Keratinocyte (primary cell): ENCODE measurements around the gene ELOB. TPM values are rescaled to one million over a fixed set of nuclear protein-coding genes. Genes with fewer than 3 reads are reported as not detected.

Source experiments
- DNase-seq: peaks from one replicate; pipeline ENCODE4 v3.0.0-alpha.2; 2011; ENCODE audit warnings: low read depth, missing footprints, low spot score
- FAIRE-seq: peaks from 2 replicates; lab custom pipeline; 2011; peaks lifted over from hg19 to GRCh38; lab: Jason Lieb, UNC
- H2AFZ ChIP-seq: 2 replicates; pipeline ENCODE4 v1.6.0; 2012; ENCODE audit warnings: low read length, control low read depth, inconsistent platforms; ENCODE audit not compliant: control insufficient read depth
- H3K27ac ChIP-seq: 2 replicates; pipeline ENCODE4 v1.5.1; 2011; ENCODE audit warnings: low read length; ENCODE audit not compliant: control insufficient read depth, insufficient read depth
- H3K27me3 ChIP-seq: 3 replicates; pipeline ENCODE4 v1.6.0; 2011; ENCODE audit warnings: low read length; ENCODE audit not compliant: control insufficient read depth, insufficient read depth; ENCODE audit errors: extremely low read depth
- H3K36me3 ChIP-seq, 2 experiments: 2 replicates in 1 of 2; 3 replicates in 1 of 2; pipeline ENCODE4 v1.5.1; 2011; ENCODE audit warnings: low read length in 2 of 2, mild to moderate bottlenecking in 1 of 2; ENCODE audit not compliant: control insufficient read depth in 2 of 2, insufficient read depth in 2 of 2; ENCODE audit errors: extremely low read depth in 1 of 2
- H3K4me1 ChIP-seq: 3 replicates; pipeline ENCODE4 v1.5.1; 2011; ENCODE audit warnings: low read length; ENCODE audit not compliant: control insufficient read depth, insufficient read depth; ENCODE audit errors: extremely low read depth
- H3K4me2 ChIP-seq: 3 replicates; pipeline ENCODE4 v1.6.0; 2011; ENCODE audit warnings: low read depth, low read length; ENCODE audit not compliant: control insufficient read depth, insufficient read depth; ENCODE audit errors: extremely low read depth
- H3K4me3 ChIP-seq, 3 experiments: fragments of 200-600 bp in 1 of 3; sonication (generic) in 1 of 3; 2 replicates in 2 of 3; 3 replicates in 1 of 3; pipeline ENCODE4 v1.5.1; 2011 to 2016; ENCODE audit warnings: low read length in 3 of 3, mild to moderate bottlenecking in 3 of 3, control low read depth in 2 of 3, inconsistent platforms in 1 of 3, low read depth in 1 of 3, mixed read lengths in 1 of 3, mixed run types in 1 of 3, moderate library complexity in 1 of 3; ENCODE audit not compliant: control insufficient read depth in 2 of 3, insufficient read depth in 2 of 3; ENCODE audit errors: extremely low read depth in 1 of 3
- H3K79me2 ChIP-seq: 2 replicates; pipeline ENCODE4 v1.6.0; 2012; ENCODE audit warnings: low read length; ENCODE audit not compliant: control insufficient read depth, insufficient read depth
- H3K9ac ChIP-seq: 3 replicates; pipeline ENCODE4 v1.6.0; 2011; ENCODE audit warnings: low read length; ENCODE audit not compliant: control insufficient read depth, insufficient read depth; ENCODE audit errors: extremely low read depth
- H3K9me1 ChIP-seq: 3 replicates; pipeline ENCODE4 v1.6.0; 2011; ENCODE audit warnings: low read length; ENCODE audit not compliant: control insufficient read depth, insufficient read depth; ENCODE audit errors: extremely low read depth
- H3K9me3 ChIP-seq: 2 replicates; pipeline ENCODE4 v1.5.1; 2012; ENCODE audit warnings: low read depth, low read length; ENCODE audit not compliant: control insufficient read depth
- H4K20me1 ChIP-seq: 3 replicates; pipeline ENCODE4 v1.6.0; 2011; ENCODE audit warnings: low read length; ENCODE audit not compliant: control insufficient read depth, insufficient read depth; ENCODE audit errors: extremely low read depth
- EZH2 ChIP-seq: IDR thresholded peaks from one replicate; pipeline ENCODE4 v1.6.1; 2012; ENCODE audit warnings: inconsistent platforms, mild to moderate bottlenecking, low read length, moderate library complexity
- dilution Hi-C: fragments of 300-500 bp; cut with MboI; formaldehyde crosslinking; loops from one replicate; pipeline ENCODE4 v1.7.0; 2020; ENCODE audit warnings: low sequenced_read_pairs; ENCODE audit not compliant: extremely low pct_ligation_motif_present
- polyA plus RNA-seq, 5 experiments: library from polyadenylated mRNA; depleted of rRNA in 3 of 5; stranded (reverse) in 3 of 5; stranded (forward) in 1 of 5; unstranded in 1 of 5; fragments of >200 nt; gene quantifications; 1 replicate in 1 of 5; 2 replicates in 3 of 5; 3 replicates in 1 of 5; pipeline versions ENCODE4 v1.2.1 to v1.2.3, GENCODE V29; 2011 to 2012; ENCODE audit warnings: missing spikeins in 2 of 5, low read depth in 1 of 5, low replicate concordance in 1 of 5
- TF ChIP-seq, protein P1 (sequence below), 3 experiments: IDR thresholded peaks in 1 of 3; conservative IDR thresholded peaks in 1 of 3; optimal IDR thresholded peaks in 1 of 3; 2 replicates in 2 of 3; 3 replicates in 1 of 3; pipeline versions ENCODE3 to v1.5.1; 2011; ENCODE audit warnings: low read length in 3 of 3, mild to moderate bottlenecking in 3 of 3, moderate library complexity in 2 of 3, control low read depth in 1 of 3, inconsistent platforms in 1 of 3; ENCODE audit not compliant: insufficient read depth in 2 of 3; ENCODE audit errors: extremely low read depth in 1 of 3

Gene ELOB
- polyA plus RNA-seq, 1 donor (not counting 4 experiments of a cell fraction or from before 2014, with no cell fraction given), result 235 TPM

DNA sequence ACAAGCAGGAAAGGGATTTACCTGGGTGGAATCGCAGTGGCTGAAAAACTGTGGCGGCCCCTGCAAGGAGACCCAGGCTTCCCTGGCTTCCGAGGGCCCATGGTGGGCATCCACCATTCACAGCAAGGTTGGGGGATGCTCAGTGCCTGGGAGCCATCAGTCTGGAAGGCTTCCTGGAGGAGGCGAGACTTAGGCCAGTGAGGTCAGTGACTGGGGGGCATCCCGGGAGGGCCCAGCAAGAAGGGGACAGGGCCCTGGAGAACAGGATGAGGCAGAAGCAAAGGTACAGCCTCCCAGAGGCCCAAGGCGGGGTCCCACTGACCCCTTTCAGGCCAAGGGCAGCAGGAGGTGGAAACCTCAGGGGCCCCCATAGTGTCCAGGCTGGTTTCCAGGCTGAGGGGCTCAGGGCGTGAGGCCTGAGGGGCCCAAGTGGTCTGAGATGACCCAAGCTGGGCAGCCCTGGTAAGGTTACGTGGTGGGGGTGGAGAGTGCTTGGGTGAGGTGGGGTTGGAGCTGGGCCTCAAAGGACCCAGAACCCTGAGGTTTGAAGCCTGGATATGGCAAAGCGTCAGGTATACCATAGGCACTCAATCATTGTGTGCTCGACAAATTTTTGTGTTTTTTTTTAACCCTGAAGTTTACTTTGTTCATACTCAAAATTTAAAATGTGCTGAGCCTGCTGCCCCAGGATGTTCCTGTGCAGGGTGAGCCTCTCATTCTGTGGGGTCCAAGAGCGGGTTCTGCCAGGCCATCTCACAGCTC lies 40.4 kb downstream of the ELOB start:
- Histone ChIP-seq H3K9me1 (no peaks in the 10 kb centered on the region), H2AFZ (no peak overlapping the region), H3K27ac (no peak overlapping the region), H3K9me3 (no peaks in the 10 kb centered on the region), H3K79me2 (no peaks in the 10 kb centered on the region), H3K27me3 (no peaks in the 10 kb centered on the region), H3K9ac (no peak overlapping the region), H3K4me1 (peaks cover 3% of the 10 kb centered on the region), H3K4me3 (no peak overlapping the region), H3K4me2 (no peak overlapping the region), H4K20me1 (no peaks in the 10 kb centered on the region), H3K36me3 (no peaks in the 10 kb centered on the region)
- FAIRE-seq, result no peak
- no peak for DNase-seq
- TF ChIP-seq, protein P1, sequence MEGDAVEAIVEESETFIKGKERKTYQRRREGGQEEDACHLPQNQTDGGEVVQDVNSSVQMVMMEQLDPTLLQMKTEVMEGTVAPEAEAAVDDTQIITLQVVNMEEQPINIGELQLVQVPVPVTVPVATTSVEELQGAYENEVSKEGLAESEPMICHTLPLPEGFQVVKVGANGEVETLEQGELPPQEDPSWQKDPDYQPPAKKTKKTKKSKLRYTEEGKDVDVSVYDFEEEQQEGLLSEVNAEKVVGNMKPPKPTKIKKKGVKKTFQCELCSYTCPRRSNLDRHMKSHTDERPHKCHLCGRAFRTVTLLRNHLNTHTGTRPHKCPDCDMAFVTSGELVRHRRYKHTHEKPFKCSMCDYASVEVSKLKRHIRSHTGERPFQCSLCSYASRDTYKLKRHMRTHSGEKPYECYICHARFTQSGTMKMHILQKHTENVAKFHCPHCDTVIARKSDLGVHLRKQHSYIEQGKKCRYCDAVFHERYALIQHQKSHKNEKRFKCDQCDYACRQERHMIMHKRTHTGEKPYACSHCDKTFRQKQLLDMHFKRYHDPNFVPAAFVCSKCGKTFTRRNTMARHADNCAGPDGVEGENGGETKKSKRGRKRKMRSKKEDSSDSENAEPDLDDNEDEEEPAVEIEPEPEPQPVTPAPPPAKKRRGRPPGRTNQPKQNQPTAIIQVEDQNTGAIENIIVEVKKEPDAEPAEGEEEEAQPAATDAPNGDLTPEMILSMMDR (optimal IDR thresholded peaks at IDR 0.05 in 1 of 3, IDR thresholded peaks at IDR 0.05 in 1 of 3, conservative IDR thresholded peaks at IDR 0.05 in 1 of 3; ENCODE audit: extremely low read depth in 1 of 3, insufficient read depth in 2 of 3, low read length in 3 of 3), result no peak
- TF ChIP-seq EZH2, result no peak
- dilution Hi-C loops, result no loop called here

GRCh38 chr16:2734844-2735515 lies 42.1 kb downstream of the ELOB start:
- no peak overlapping the region for H3K4me3 ChIP-seq
- no peak for DNase-seq
- H3K9me1 ChIP-seq, result no peaks in the 10 kb centered on the region
- H3K9ac ChIP-seq, result no peak overlapping the region
- dilution Hi-C loops, result no loop called here
- no peaks in the 10 kb centered on the region for H3K36me3 ChIP-seq
- no peak for FAIRE-seq
- H3K79me2 ChIP-seq, result no peaks in the 10 kb centered on the region
- H3K4me1 ChIP-seq, result peaks cover 3% of the 10 kb centered on the region
- no peak overlapping the region for H3K4me2 ChIP-seq
- no peaks in the 10 kb centered on the region for H3K27me3 ChIP-seq
- H2AFZ ChIP-seq, result no peak overlapping the region
- no peaks in the 10 kb centered on the region for H4K20me1 ChIP-seq
- H3K9me3 ChIP-seq, result no peaks in the 10 kb centered on the region
- H3K27ac ChIP-seq, result no peak overlapping the region
- TF ChIP-seq, protein P1 (optimal IDR thresholded peaks at IDR 0.05 in 1 of 3, IDR thresholded peaks at IDR 0.05 in 1 of 3, conservative IDR thresholded peaks at IDR 0.05 in 1 of 3; ENCODE audit: extremely low read depth in 1 of 3, insufficient read depth in 2 of 3, low read length in 3 of 3), result no peak
- no peak for TF ChIP-seq EZH2
